ENCODE data around the gene ZNF48.

ZNF48 gene

DNA sequence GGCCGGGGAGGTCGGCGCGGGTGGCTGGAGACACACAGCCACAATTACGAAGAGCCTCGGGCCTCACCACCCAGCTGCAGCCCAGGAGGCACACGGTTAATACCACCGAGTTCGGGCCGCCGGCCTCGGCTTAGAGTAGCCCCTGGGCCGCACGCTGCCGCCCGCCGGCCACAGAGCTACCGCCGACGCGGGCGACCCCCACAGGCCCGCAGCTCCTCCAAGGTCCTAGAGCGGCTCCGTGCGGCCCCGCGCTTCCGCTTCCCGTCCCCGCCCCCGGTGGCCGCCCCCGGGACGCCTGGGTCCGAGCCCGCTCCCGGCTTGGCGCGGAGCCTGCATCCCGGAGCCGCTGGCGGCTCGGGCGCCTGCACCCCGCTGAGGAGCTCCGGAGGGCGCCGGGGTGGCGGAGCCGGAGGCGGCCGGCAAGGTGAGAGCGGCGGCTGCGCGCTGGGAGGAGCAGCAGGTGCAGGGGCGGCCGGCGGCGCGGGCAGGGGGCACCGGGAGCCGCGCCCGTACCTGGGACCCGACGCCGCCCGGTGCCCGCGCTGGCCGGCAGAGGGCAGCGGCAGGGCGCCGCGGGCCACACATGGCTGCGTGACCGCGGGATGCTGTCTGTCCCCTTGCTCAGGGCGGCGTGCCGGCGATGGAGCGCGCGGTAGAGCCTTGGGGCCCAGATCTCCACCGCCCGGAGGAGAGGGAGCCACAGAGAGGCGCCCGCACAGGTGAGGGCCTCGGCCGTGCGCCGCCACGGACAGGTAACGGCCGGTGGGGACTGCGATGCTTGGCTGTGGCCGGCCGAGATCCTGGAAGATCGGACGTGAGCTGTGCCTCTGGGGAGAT, at the start of gene ZNF48:
TSS of gene ZNF48 (plus strand) at position 266 of the 837 bp plus-strand sequence. CDS start at position 641, 375 bp downstream.
- DNase-seq: peak; percentile 94 to 96

DNA sequence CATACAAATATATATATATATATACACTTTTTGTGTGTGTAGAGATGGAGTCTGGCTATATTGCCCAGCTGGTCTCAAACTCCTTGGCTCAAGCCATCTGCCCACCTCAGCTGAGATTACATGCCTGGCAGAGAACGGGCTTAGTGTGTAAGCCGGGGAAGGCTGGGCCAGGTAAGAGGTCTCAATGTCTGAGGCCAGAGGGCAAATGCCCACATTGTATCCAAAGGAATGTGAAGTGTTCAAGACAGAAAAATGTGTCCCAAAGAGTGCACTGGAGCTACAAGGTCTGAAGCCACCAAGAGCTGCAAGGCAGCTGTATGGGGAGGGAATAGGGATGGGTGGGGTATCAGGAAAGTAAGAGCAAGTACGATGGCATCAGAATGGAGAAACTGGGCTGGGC, 48.9 kb upstream of the ZNF48 start:
- no peak for DNase-seq

DNA sequence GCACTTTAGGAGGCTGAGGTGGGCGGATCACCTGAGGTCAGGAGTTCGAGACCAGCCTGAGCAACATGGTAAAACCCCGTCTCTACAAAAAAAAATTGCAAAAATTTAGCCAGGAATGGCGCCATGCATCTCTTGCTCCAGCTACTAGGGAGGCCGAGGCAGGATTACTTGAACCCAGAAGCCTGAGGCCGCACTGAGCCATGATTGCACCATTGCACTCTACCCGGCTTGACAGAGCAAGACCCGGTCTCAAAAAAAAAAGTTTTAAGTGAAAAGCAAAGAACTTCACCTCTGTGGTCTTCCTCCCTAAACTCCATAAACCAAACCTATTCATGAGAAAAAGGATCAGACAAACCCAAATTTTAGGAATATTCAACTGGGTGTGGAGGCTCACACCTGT, 47.1 kb upstream of the ZNF48 start:
- DNase-seq: no peak

DNA sequence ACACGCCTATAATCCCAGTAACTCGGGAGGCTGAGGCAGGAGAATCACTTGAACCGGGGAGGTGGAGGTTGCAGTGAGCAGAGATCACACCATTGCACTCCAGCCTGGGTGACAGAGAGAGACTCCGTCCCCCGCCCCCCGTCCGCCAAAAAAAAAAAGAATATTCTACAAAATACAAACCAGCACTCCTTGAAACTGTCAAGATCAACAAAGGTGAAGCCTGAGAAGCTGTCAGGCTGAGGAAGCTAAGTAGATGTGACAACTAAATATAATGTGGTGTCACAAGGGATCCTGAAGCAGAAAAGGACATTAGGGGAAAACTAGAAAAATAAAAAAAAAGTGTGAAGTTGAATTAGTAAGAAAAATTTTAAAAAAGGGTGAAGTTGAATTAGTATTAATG, 46.3 kb upstream of the ZNF48 start:
- DNase-seq: no peak

DNA sequence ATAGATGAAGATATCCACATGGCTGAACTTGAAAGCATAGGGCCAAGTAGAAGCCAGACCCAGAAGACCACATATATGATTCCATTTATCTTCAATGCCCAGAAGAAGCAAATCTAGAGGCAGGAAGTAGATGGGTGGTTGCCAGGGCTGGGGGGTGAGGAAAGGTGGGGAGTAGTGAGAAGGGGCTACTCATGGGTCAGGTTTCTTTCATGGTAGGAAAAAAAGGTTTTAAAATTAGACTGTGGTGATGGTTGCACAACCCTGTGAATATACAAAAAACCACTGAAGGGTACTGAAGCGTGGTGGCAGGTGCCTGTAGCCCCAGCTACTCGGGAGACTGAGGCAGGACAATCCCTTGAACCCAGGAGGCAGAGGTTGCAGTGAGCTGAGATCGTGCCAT, 45.5 kb upstream of the ZNF48 start:
- no peak for DNase-seq

DNA sequence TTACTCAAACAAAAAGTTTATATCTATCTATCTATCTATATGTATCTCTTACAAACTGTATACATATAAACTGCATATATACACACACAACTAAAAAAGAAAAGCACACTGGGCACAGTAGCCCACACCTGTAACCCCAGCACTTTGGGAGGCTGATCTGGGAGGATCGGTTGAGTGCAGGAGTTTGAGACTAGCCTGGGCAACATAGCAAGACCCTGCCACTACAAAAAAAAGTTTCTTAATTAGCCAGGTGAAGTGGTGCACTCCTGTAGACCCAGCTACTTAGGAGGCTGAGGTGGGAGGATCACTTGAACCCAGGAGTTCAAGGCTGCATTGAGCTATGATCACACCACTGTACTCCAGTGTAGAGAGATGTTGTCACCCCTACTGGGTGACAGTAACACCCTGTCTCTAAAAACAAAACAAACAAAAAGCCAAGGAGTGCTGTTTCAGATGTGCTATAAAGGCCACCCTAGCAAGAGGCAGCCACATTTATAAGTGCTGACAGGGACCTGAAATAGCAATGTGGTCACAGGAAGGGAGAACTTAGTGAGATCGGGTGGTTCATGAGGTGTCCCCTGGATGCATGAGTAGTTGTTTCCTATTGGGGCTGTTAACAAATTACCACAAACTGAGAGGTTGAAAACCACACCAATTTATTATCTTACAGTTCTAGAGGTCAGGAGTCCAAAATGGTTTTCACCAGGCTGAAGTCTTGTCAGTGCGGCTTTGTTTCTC, 44.9 kb upstream of the ZNF48 start:
- no peak for DNase-seq

DNA sequence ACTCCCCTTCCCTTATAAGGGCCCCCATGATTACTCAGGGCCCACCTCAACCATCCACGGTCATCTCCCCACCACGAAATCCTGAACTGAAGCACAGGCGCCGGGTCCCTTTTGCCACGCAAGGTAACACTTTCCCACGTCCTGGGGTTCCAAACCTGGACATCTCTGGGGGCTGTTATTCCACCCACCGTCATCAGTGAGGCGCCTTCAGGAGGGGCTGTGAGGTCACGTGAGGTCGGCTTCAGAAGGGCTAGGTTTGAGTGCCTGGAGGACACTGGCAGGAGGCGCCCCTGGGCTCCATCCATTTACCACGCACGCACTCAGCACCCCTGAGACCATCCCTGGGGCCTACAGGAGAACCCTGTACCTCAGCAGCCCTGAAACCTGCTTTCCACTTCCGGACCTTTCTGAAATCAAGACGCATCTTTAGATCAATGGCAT, 44.2 kb upstream of the ZNF48 start:
- no peak for DNase-seq

DNA sequence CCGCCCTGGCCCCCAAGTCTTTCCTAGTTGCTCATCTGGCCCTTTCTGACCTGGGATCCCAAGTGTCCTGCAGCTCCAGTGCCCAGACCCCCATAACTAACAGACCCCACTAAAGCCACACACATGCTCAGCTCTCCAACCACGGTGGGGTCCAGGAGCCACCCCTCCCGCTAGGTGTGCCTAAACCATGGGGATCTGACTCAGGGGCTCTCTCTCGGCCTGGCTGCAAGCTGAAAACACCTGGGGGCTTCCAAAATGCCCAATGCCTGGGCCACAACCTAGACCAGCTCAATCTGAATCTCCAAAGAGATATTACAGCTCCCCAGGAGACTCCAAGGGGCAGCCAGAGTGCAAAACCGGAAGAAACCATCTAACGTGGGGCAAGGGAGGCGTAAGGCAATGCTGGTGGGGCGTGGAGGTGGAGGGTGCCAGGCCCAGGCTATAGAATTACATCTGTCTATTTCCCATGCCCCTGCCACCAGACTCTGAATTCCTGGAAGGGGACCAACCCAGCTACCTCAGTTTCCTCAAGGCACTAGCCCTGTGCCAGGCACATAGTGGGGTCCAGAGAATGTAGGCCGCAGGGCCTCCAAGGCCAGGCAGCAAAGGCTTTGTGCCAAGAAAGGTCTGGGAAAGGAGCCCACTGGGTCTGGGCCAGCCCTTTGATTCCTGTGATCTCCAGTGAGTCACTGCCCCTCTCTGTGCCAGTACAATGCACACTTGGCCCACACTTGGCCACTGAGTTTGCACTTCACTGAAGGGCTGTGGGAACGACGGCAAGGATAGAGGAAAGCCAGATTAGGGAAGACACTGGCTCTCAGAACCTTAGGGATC, 43.4 kb upstream of the ZNF48 start:
- DNase-seq: no peak

DNA sequence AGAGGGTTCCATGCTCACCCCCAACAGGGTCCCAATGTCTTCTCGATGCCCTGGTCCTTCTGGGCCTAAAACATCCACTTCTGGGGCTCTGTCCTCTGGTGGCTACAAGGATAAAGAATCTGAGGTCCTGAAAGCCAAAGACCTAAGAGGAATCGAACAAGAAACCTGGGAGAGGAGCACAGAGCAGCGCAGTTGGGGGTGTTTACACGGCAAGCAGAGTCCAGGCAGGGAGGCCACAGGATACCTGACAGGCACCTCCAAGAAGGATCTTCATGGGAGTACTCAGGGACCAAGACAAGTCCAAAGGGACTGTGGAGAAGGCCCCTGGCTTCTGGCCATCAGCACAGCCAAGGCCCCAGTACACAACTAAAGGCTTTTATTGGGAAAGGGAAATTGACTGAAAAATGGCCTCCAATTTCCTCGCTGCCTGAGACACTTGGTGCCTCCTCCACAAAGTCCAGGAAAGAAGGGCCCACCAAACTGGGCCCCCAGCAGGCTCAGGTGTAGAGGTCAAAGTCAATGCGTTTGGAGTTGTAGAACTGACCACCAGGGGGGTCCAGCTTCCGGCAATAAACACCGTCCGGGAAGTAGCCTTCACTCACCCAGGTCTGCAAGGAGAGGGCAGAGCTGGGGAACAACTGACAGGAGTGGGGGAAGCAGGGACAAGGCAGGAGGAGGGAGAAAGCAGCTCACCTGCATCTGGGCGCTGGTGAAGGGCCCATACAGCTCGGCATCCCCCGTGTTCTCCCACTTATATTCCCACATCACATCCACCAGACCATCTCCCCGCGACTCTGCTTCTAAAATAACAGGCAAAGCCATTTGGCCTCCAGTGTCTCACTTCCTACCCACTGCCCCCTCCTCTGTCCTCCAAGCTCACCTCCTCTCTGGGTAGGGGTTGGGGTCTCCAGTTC, 42.5 kb upstream of the ZNF48 start:
- DNase-seq: no peak

DNA sequence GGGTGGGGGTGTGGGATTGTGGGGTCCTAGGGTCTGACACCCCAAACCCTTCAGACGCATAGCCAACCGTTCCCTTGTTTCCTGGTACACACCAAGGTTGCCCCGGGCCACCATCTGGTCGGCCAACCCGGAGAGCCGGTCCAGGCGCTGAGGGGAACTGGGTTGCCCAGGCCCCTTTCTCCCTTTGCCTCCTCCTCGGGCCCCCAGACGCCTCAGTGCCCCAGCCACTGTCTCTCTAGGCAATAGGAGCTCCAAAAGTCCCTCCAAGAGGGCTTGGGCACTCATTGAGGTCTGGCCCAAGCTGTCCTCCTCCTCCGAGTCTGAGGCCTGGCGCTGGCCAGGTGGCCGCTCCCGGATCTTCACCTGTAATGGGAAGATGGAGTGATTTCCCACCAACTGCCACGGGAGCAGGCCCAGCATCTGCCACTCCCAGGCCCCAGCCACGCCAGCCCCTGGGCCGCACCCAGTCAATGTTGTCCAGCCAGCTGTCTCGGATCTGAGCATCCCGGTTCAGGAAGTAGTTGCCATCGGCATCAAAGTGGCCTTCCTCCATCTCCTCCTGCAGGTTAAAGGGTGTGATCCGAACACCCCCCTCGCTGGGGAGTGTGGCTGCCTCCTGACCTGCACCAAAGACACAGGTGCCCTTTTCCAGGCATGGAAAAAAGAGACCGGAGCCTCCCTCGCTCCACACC, 41.6 kb upstream of the ZNF48 start:
- DNase-seq: no peak

DNA sequence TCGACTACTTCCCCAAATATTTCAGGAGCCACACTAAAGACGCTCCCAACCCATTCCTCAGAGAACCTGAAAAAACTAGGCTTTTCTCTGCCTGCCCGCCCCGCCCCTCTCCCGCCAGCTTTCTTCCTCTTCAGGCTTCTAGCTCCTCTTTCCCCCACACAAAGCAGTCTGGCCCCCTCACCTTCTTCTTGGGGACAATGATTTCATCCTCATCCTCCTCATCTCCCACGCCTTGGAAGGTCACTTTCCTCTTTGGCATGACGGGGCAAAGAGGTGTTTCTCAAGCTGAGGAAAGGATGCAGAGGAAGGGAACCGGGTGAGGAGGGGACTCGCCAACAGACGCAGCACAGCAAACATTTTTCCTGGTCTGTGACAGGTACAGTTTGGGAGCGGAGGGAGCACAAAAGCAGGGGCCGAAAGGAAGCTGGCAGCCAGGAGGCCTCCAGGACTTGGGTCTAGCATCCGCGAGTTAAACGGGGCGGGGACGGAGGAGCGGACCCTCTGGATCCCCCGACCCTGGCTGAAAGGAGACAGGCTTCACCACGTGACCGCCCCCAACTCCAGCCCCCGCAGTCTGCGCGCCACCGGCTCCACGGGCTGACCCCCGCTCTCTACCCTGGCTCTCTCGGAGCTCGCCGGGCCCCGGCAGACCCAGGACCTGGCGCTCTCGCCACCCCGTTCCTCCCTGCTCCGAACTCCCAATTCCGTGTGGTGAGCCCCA, 40.6 kb upstream of the ZNF48 start:
- DNase-seq: no peak

DNA sequence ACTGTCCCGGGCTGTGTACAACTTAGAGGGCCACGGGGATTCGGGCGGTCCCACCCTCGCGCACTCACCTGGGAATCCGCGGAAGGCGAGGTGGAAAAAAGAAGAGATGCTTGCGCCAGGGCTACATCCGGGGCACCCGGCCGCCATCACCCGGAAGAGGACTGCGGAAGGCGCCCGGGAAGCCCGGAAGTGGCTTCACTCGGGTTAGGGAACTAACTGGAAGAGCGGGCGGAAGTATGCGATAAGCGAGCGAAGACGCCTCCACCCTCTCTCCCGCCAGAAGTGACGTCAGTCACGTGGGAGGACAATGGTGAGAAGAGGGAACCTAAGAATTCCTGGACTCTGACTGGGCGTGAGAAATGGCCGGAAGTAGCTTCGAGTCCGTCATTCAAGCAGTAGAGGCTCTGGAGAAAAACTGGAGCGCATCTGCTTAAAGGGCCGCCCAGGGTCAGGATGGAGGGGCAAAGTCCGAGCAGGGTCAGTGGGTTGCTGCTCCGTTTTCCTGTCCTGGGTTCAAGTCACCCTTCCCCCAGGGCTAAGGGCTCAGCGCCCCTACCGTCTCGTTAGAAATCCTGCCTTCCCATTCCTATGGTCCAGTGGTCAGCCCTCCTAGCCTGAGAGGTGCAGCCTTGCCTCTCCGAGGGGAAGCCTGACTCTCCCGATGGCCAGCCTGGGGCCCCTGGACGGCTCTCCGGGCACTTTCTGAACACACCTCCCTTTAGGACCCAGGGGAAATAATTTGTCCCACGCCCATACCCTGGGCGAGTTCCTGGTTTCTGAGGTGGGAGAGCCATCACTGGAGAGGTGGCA, 39.9 kb upstream of the ZNF48 start, which contains the start of gene CD2BP2:
TSS of gene CD2BP2 (minus strand) at position 165 of the 810 bp plus-strand sequence. CDS start 627 bp downstream, outside the sequence.
- DNase-seq: peak; percentile 99

DNA sequence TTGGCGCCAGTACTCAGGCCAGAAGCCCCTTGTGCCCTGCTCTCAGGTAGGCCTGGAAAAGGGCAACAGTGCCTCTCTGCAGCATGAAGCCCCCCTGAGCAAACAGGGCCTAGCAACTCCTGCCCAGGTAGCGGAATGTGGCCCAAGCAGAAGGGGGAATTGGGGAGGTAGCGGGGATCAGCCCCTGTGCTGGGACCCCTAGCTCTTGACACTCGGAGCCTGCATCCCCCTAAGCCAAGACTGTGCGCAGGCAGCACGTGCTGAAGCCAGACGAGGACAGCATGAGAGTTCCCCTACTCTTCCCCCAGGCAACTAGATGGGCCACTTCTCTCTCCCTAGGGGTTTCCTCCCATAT, 39.3 kb upstream of the ZNF48 start:
- DNase-seq: no peak

DNA sequence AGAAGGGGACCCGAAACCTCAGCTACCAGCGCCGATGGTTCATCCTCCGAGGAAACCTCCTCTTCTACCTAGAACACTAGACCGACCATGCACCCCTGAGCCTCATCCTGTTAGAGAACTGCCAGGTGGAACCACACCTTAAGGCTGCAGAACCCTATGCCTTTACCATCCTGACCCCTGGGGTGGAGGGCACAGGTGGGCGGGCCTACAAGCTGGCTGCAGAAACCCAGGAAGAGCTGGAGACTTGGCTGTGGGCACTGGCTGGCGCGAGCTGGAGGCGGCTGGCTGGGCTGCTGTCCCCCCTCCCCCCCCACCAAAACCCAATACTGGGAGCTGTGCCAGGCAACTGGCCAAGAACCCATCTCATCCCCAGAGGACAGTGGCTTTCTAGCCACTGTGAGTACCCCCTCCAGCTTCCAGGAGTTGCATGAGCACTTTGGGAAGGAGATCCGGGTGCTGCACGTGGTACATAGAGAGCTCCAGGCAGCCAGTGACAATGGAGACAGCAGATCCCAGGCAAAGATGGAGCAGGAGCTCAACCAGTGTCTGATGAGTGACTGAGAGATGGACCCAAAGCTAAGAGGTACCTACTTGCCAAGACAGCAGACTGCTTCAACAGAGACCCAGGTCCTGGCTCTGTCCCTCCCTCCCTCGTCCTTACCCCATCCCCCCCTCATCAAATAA, 38.7 kb upstream of the ZNF48 start:
- DNase-seq: peak; percentile 44 to 69

DNA sequence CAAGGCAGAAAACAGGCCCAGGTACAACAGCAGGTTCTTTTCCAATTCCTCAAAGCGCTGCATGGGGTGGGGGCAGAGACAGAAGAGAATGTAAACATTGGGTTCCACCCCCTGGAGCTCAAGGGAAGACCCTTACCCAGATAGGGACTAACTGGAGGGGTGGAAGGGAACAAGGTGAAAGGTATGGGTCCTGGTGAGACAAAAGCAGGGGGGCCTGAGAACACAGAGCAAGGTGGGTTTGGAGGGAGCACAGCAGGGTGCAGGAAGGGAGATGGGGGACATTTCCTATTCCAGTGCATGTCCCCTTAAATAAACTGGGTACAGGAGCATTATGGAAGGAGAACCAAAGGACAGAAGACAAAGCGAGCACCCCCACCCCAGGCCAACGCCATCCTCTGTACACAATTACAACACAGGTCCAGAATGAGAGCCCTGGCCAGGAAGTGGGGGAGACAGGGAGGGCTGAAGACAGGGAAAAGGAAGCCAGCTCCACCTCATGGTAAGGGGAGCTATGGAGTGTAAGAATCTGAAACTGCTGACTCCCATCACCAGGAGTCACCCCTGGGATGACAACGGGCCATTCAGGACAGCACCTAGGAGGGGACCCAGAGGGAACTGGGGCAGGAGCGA, 38.0 kb upstream of the ZNF48 start:
- DNase-seq: no peak

DNA sequence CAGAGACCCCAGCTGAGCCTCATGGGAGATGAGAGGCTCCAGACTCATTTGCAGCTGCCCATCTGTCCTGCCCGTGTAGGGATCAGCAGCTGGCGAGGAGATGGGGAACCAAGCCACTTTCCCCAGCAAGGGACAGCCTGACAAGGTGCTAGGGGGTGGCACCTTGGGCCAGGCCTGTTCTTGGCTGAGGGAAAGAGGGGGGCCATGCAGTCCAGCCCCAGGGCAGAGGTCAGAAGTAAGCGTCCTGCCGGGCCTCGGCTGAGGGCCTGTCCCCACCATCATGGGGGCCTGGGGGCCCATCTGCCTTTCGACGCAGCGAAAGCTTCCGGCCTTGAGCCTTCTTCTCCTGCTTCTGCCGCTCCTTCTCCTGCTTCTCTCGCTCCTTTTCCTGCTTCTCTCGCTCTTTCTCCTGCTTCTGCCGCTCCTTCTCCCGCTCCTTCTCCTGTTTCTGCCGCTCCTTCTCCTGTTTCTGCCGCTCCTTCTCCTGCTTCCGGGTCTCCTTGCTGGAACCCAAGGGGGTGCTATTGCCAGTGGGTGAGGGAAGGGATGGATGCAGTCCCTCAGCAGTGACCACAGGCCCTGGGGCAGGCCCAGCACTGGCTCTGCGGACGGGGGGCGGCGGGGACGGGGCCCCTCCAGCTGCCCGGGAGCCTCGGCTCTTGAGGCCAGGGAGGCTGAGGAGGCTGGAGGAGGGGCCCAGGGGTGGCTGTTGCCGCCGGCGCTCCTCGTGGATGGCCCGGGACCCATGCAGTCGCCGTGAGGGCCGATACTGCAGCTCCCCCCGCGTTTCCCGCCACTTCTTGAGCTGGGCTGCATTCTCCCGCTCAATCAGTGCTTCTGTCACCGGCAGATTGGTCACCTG, 37.3 kb upstream of the ZNF48 start:
- DNase-seq: no peak

DNA sequence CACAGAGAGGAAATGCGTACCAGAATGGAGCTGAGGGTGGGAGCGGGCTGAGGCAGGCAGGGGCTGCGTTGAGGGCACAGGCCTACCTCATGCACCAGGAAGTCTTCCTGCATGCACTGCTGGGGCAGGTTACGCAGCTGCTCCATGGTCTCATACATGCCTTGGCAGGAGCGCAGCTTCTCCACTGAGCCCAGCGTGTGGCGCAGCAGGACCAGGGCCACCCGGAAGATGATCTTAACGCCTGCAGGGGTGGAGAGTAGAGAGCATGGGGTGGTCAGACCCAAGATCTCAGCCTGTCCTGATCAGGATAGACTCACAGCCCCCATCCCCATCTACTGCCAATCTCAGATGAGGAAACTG, 36.7 kb upstream of the ZNF48 start:
- DNase-seq: no peak
